NCI-H1105 (cell line): ENCODE measurements around the gene ELOVL2.

Source experiments
- DNase-seq: peaks from one replicate; lab custom pipeline; 2025; lab: John Stamatoyannopoulos, UW

The ELOVL2 gene

GRCh38 chr6:10979603-10980002 lies 64.5 kb downstream of the ELOVL2 start:
- no peak for DNase-seq

- no peak for DNase-seq
These were observed 66.7 kb downstream of the ELOVL2 start for GRCh38 chr6:10977231-10977968.

- DNase-seq: no peak
These were observed 67.5 kb downstream of the ELOVL2 start for GRCh38 chr6:10976571-10976970.

GRCh38 chr6:10972196-10972595 lies 71.9 kb downstream of the ELOVL2 start:
- no peak for DNase-seq

- DNase-seq: no peak
These were observed 73.4 kb downstream of the ELOVL2 start for GRCh38 chr6:10970731-10971130.

- no peak for DNase-seq
These were observed 75.3 kb downstream of the ELOVL2 start for GRCh38 chr6:10968776-10969175.

- DNase-seq: no peak
These were observed 79.4 kb downstream of the ELOVL2 start for GRCh38 chr6:10964684-10965083.

- no peak for DNase-seq
These were observed 81.0 kb downstream of the ELOVL2 start for GRCh38 chr6:10963113-10963512.

- DNase-seq: no peak
These were observed 81.4 kb downstream of the ELOVL2 start for GRCh38 chr6:10962673-10963072.

GRCh38 chr6:10961837-10962236 lies 82.3 kb downstream of the ELOVL2 start:
- no peak for DNase-seq

- no peak for DNase-seq
These were observed 83.9 kb downstream of the ELOVL2 start for GRCh38 chr6:10960171-10960570.

- no peak for DNase-seq
These were observed 86.7 kb downstream of the ELOVL2 start for GRCh38 chr6:10957414-10957886.

GRCh38 chr6:10956776-10957175 lies 87.3 kb downstream of the ELOVL2 start:
- no peak for DNase-seq

GRCh38 chr6:10954590-10955010 lies 89.5 kb downstream of the ELOVL2 start:
- DNase-seq: peak; percentile 49

- DNase-seq: no peak
These were observed 92.3 kb downstream of the ELOVL2 start for GRCh38 chr6:10951675-10952282.

GRCh38 chr6:10949579-10950490 lies 94.3 kb downstream of the ELOVL2 start:
- DNase-seq: no peak

GRCh38 chr6:10947966-10948365 lies 96.1 kb downstream of the ELOVL2 start:
- no peak for DNase-seq

GRCh38 chr6:10945845-10946244 lies 98.3 kb downstream of the ELOVL2 start:
- DNase-seq: no peak

GRCh38 chr6:10939840-10940239 lies 104.3 kb downstream of the ELOVL2 start:
- no peak for DNase-seq

- DNase-seq: no peak
These were observed 111.0 kb downstream of the ELOVL2 start for GRCh38 chr6:10933126-10933525.
